Loucy (cell line): ENCODE measurements around the gene C10orf105.

Source experiments
- EZH2phosphoT487 ChIP-seq: fragments of 200-600 bp; IDR thresholded peaks from 2 replicates; pipeline ENCODE4 v1.6.1; 2018; ENCODE audit warnings: antibody characterized with exemption, mild to moderate bottlenecking, moderate library complexity, borderline replicate concordance
- TF ChIP-seq, protein P1 (sequence below): fragments of 200-600 bp; sonication (generic); conservative IDR thresholded peaks from 2 replicates; pipeline ENCODE4 v1.5.1; 2014; ENCODE audit warnings: mild to moderate bottlenecking, antibody characterized with exemption, low read length

DNA sequence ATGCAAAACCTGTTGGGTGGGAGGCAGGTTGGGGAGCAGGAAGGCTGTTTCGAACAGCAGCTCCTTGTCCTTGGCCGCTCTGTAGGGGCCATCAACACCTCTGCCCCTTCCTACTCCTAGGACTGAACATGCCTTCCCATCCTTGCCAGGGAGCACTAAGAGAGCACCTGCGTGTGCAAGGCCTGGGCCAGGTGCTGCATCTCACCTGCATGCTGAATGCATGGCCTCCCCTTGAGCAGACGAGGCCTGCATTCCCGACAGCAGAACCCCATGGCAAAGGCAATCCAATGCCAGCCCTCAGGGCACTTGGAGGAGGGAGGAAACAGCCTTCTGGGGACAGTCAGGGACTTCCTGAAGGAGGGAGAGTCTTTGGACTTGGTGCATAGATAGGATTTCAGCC, 42.7 kb upstream of the C10orf105 start:
- TF ChIP-seq, protein P1, sequence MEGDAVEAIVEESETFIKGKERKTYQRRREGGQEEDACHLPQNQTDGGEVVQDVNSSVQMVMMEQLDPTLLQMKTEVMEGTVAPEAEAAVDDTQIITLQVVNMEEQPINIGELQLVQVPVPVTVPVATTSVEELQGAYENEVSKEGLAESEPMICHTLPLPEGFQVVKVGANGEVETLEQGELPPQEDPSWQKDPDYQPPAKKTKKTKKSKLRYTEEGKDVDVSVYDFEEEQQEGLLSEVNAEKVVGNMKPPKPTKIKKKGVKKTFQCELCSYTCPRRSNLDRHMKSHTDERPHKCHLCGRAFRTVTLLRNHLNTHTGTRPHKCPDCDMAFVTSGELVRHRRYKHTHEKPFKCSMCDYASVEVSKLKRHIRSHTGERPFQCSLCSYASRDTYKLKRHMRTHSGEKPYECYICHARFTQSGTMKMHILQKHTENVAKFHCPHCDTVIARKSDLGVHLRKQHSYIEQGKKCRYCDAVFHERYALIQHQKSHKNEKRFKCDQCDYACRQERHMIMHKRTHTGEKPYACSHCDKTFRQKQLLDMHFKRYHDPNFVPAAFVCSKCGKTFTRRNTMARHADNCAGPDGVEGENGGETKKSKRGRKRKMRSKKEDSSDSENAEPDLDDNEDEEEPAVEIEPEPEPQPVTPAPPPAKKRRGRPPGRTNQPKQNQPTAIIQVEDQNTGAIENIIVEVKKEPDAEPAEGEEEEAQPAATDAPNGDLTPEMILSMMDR: no peak
- no peak for TF ChIP-seq EZH2phosphoT487
